ENCODE measurements around the gene CFAP61.

The CFAP61 gene

DNA sequence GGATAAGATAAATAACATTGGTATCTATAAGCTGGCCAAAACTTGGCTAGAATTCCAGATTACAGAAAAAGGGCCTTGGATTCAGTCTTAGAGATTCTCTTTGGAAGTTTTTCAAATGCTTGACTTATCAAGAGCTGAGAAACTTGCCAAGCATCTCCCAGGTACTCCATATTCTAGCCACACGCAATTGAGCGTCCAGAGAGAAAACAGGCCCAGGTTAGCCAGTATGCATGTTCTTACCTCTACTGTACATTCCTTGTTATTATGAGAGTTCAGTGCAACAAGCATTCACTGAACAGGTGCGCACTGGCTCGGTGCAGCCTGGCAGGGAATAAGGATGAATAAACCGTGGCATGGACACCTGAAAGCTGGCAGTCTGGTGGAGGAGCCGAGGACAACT lies 13.7 kb upstream of the CFAP61 start:
- H3K27me3 ChIP-seq (ENCODE audit: control insufficient read depth in 1 of 2, insufficient read depth in 2 of 2, low read length in 2 of 2): no peaks in the 10 kb centered on the region
- H3K27ac ChIP-seq (ENCODE audit: low read depth, low read length): no peak overlapping the region
- H3K4me1 ChIP-seq (ENCODE audit: insufficient read depth, low read length): no peaks in the 10 kb centered on the region
- H3K9me3 ChIP-seq (ENCODE audit: low read length): no peaks in the 10 kb centered on the region
- peaks cover 93% of the 10 kb centered on the region for H3K36me3 ChIP-seq (ENCODE audit: insufficient read depth, low read length)
- H3K9ac ChIP-seq (ENCODE audit: low read length): no peak overlapping the region
- H3K4me3 ChIP-seq (ENCODE audit: low read depth in 1 of 2, low read length in 2 of 2): no peak overlapping the region

DNA sequence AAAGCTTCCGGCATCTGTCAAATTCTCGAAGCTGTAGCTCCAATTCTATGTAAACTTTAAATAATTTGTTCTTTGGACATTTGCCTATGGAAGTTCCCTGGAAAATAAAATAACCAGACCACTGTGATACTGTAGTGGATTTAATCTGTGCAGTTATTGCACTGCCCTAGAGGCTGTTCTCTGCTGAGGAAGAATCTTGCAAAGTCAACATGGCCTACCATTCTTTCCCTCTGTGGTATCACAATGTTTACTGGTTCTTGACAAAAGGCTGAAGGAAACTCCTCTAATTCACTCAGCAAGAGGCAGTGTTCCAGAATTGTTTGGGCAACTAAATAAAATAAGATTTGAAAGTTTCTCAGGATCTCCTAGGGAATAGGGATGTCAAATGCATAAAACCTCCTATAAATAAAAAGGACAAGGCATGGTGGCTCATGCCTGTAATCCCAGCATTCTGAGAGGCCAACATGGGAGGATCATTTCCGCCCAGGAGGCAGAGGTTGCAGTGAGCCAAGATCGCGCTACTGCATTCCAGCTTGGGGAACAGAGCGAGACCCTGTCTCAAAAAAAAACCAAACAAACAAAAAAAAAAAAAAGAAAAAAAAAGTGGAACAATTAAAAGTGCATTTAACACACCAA lies 12.5 kb upstream of the CFAP61 start:
- no peak overlapping the region for H3K4me3 ChIP-seq (ENCODE audit: low read depth in 1 of 2, low read length in 2 of 2)
- no peaks in the 10 kb centered on the region for H3K27me3 ChIP-seq (ENCODE audit: control insufficient read depth in 1 of 2, insufficient read depth in 2 of 2, low read length in 2 of 2)
- no peaks in the 10 kb centered on the region for H3K9me3 ChIP-seq (ENCODE audit: low read length)
- no peak overlapping the region for H3K9ac ChIP-seq (ENCODE audit: low read length)
- peaks cover 97% of the 10 kb centered on the region for H3K36me3 ChIP-seq (ENCODE audit: insufficient read depth, low read length)
- H3K27ac ChIP-seq (ENCODE audit: low read depth, low read length): no peak overlapping the region
- no peaks in the 10 kb centered on the region for H3K4me1 ChIP-seq (ENCODE audit: insufficient read depth, low read length)

DNA sequence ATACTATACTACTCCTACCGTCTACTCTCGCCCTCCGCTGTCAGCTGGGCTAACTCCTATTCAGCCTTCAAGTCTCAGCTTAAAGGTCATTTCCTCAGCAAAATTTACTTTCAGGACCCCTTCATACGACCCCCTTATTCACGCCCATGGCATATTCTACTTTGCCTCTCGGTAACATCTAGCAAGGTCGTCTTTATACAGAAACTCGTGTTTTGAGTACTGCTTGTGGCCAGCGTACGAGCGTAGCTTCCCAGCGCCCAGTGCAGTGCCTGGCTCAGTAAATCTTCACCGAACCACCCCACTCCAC lies 612 bp upstream of the CFAP61 start:
- peak overlapping the region; percentile 87 for H3K9ac ChIP-seq (ENCODE audit: low read length)
- peak overlapping the region; percentile 87 to 94 for H3K4me3 ChIP-seq (ENCODE audit: low read depth in 1 of 2, low read length in 2 of 2)
- no peaks in the 10 kb centered on the region for H3K27me3 ChIP-seq (ENCODE audit: control insufficient read depth in 1 of 2, insufficient read depth in 2 of 2, low read length in 2 of 2)
- peak overlapping the region; percentile 73 for H3K27ac ChIP-seq (ENCODE audit: low read depth, low read length)
- peaks cover 34% of the 10 kb centered on the region for H3K36me3 ChIP-seq (ENCODE audit: insufficient read depth, low read length)
- no peaks in the 10 kb centered on the region for H3K9me3 ChIP-seq (ENCODE audit: low read length)
- H3K4me1 ChIP-seq (ENCODE audit: insufficient read depth, low read length): peaks cover 12% of the 10 kb centered on the region

DNA sequence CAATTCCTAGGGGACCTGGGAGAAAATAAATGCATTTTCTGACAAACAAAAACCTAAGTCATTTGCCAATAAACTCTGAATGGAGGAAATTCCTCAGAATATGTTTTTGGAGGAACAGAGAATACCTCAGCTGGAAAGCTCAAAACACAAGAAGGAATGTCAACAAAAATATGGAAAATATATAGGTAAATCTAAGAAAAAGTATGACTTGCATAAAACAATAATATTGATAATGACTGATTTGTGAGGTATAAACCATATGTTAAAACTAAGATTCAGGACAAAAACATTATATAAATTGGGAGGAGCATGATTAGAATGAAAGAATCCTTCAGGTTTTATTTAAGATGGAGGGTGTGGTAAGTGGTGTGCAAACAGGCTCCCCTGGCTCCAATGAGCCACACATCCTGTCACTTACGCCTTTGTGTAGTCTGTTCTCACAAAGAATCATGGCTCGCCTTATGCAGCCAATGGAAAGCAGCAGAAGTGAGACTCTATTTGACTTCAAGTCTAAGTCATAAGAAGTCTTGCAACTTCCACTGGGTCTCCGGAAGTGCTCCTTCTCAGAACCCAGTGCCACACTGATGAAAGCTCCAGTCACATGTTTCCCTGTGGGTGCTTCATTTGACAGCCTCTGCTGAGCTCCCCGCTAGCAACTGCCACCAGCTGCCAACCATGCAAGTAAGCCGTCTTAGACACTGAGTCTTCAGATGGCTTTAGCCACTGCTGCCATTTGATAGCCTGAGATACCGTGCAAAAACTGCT lies 8.1 kb downstream of the CFAP61 start:
- Histone ChIP-seq H3K9me3 (ENCODE audit: low read length) (no peaks in the 10 kb centered on the region), H3K36me3 (ENCODE audit: insufficient read depth, low read length) (no peaks in the 10 kb centered on the region), H3K9ac (ENCODE audit: low read length) (no peak overlapping the region), H3K4me3 (ENCODE audit: low read depth in 1 of 2, low read length in 2 of 2) (no peak overlapping the region), H3K27me3 (ENCODE audit: control insufficient read depth in 1 of 2, insufficient read depth in 2 of 2, low read length in 2 of 2) (no peaks in the 10 kb centered on the region), H3K4me1 (ENCODE audit: insufficient read depth, low read length) (no peaks in the 10 kb centered on the region), H3K27ac (ENCODE audit: low read depth, low read length) (no peak overlapping the region)

DNA sequence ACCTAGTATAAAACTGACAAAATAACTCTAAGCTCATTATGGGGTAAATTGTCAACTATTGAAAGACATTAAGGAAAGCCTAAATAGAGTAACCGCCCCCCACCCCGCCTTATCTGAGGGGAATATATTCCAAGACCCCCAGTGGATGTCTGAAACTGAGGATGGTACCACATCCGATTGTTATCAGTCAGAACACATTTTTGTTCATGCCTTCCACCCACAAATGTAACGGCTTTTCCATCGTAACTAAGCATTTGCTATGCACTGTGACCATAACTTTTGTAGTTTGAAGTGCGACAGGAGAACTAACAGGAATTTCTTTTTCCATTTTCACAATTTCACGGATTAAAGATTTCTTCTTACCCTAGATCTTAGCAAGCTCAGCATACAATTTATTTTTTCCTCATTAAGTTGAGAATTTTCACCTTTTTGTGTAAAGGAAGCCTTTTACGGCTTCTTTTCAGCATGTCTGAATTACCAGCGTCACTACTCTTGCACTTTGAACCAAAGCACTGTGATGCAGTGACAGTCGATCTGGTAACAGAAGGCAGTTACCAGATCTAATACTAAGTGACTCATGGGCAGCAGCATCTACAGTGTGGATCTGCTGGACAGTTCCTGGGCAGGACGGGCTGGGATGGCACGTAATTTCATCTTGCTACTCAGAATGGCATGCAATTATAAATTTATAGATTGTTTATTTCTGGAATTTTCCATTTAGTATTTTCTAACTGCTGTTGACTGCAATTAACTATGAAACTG lies 11.8 kb downstream of the CFAP61 start:
- Histone ChIP-seq H3K4me1 (ENCODE audit: insufficient read depth, low read length) (no peaks in the 10 kb centered on the region), H3K36me3 (ENCODE audit: insufficient read depth, low read length) (no peaks in the 10 kb centered on the region), H3K4me3 (ENCODE audit: low read depth in 1 of 2, low read length in 2 of 2) (no peak overlapping the region), H3K9me3 (ENCODE audit: low read length) (no peaks in the 10 kb centered on the region), H3K27me3 (ENCODE audit: control insufficient read depth in 1 of 2, insufficient read depth in 2 of 2, low read length in 2 of 2) (no peaks in the 10 kb centered on the region), H3K27ac (ENCODE audit: low read depth, low read length) (no peak overlapping the region), H3K9ac (ENCODE audit: low read length) (no peak overlapping the region)

DNA sequence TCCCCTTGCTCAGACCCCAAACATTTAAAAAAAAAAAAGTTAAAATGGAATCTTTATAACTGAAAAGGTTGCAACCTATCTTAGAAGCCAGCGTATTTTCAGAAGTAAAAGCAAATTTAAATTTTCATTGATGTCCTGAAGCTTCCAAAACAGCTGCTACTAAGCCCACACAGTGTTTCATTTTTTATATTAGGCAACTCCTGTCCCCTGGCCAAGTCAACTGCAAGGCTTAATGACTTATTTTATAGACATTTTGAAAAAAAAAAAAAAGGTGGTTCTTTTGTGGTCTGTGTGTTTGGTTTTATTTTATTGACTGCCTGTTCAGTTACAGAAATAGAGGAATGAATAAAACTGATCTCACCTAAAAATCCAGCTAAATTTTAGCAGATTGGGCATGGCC lies 13.0 kb downstream of the CFAP61 start:
- Histone ChIP-seq H3K36me3 (ENCODE audit: insufficient read depth, low read length) (no peaks in the 10 kb centered on the region), H3K27me3 (ENCODE audit: control insufficient read depth in 1 of 2, insufficient read depth in 2 of 2, low read length in 2 of 2) (no peaks in the 10 kb centered on the region), H3K4me3 (ENCODE audit: low read depth in 1 of 2, low read length in 2 of 2) (no peak overlapping the region), H3K9ac (ENCODE audit: low read length) (no peak overlapping the region), H3K9me3 (ENCODE audit: low read length) (no peaks in the 10 kb centered on the region), H3K27ac (ENCODE audit: low read depth, low read length) (no peak overlapping the region), H3K4me1 (ENCODE audit: insufficient read depth, low read length) (no peaks in the 10 kb centered on the region)

DNA sequence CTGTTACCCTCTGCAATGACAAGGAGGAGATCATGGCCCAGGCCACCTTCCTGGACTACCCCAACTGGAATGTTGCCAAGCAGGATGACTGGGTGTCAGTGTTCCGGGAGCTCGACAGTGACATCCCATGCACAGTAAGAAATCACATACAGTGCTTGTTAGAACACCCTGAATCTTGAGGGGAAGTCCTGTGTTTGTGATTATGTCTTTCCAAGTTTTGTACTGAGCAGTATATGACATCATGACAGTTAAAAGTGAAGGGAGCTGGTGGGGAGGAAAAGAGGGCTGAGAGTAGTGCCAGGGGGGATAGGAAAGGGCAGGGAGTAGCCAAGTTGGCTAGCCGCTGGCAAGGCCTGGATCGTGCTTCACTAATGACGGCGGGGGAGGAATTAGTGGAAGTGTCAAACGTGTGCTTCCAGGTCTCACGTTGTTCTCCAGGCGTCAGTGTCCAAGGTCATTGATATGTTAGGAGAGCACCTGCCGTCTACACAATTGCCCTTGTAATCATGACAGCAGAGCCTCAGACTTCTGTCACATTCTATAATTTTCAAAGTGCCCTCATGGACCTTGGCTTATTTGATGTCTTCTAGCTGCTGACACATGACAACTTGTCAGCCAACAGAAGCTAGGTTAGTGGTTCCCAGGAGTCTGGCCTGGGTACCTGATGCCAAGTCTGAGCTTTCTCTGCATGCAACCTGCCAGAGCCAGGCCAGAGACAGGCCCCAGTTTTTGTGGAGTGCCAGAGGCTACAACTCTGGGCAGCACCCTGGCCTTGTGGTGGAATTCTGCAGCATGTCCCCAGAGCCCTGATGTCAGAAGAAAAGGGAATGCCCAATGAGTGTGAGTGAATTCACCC lies 18.8 kb downstream of the CFAP61 start:
- H3K27ac ChIP-seq (ENCODE audit: low read depth, low read length): no peak overlapping the region
- H3K9ac ChIP-seq (ENCODE audit: low read length): no peak overlapping the region
- no peaks in the 10 kb centered on the region for H3K4me1 ChIP-seq (ENCODE audit: insufficient read depth, low read length)
- no peaks in the 10 kb centered on the region for H3K9me3 ChIP-seq (ENCODE audit: low read length)
- H3K4me3 ChIP-seq (ENCODE audit: low read depth in 1 of 2, low read length in 2 of 2): no peak overlapping the region
- no peaks in the 10 kb centered on the region for H3K36me3 ChIP-seq (ENCODE audit: insufficient read depth, low read length)
- no peaks in the 10 kb centered on the region for H3K27me3 ChIP-seq (ENCODE audit: control insufficient read depth in 1 of 2, insufficient read depth in 2 of 2, low read length in 2 of 2)

DNA sequence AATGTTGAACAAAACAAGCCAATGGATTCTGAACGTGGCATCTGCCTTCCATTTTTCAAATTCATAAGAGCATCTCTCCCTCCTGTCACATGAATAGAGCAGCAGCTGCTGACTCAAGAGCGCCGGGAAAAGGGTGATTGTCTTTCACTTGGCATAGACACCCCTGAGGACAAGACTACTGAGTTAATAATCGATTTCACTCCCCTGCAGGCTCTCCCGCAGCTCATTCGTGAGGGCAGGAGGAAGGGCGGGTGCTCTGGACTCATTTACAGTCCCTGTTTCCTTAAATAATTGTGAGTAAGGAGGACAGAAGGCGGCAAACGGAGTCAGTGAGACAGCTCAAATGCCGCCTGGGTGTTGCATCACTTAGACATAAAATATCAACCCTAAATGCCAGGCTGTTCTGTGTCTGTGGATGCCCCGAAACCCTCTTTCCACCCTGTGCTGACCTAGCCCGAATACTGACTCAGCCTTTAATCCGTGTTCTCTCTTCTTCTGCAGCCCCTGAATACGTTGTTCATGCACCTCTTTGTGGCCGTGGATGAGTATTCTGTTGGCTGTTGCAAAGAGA lies 21.6 kb downstream of the CFAP61 start:
- Histone ChIP-seq H3K27ac (ENCODE audit: low read depth, low read length) (no peak overlapping the region), H3K27me3 (ENCODE audit: control insufficient read depth in 1 of 2, insufficient read depth in 2 of 2, low read length in 2 of 2) (no peaks in the 10 kb centered on the region), H3K4me1 (ENCODE audit: insufficient read depth, low read length) (no peaks in the 10 kb centered on the region), H3K9me3 (ENCODE audit: low read length) (no peaks in the 10 kb centered on the region), H3K4me3 (ENCODE audit: low read depth in 1 of 2, low read length in 2 of 2) (no peak overlapping the region), H3K36me3 (ENCODE audit: insufficient read depth, low read length) (no peaks in the 10 kb centered on the region), H3K9ac (ENCODE audit: low read length) (no peak overlapping the region)

DNA sequence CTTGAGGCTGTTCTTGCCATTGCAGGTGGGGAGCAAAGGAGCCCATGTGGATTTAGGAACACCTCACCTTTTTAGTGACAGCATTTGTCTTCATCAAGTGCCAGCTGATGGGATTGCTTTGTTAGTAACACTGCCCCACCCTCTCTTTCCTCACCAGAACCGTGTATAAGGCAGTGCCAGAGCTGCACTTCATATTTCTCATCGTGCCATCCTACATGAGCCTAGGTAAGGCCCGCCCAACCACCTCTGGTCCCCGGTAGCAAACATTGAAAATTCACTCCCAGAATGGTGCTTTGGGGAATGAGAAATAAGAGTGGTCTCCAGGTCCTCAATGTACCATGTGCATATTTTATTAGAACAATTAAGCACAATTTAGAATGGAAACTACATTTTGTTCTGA lies 22.7 kb downstream of the CFAP61 start:
- no peak overlapping the region for H3K27ac ChIP-seq (ENCODE audit: low read depth, low read length)
- no peak overlapping the region for H3K9ac ChIP-seq (ENCODE audit: low read length)
- no peaks in the 10 kb centered on the region for H3K4me1 ChIP-seq (ENCODE audit: insufficient read depth, low read length)
- no peaks in the 10 kb centered on the region for H3K27me3 ChIP-seq (ENCODE audit: control insufficient read depth in 1 of 2, insufficient read depth in 2 of 2, low read length in 2 of 2)
- H3K36me3 ChIP-seq (ENCODE audit: insufficient read depth, low read length): no peaks in the 10 kb centered on the region
- no peaks in the 10 kb centered on the region for H3K9me3 ChIP-seq (ENCODE audit: low read length)
- no peak overlapping the region for H3K4me3 ChIP-seq (ENCODE audit: low read depth in 1 of 2, low read length in 2 of 2)

DNA sequence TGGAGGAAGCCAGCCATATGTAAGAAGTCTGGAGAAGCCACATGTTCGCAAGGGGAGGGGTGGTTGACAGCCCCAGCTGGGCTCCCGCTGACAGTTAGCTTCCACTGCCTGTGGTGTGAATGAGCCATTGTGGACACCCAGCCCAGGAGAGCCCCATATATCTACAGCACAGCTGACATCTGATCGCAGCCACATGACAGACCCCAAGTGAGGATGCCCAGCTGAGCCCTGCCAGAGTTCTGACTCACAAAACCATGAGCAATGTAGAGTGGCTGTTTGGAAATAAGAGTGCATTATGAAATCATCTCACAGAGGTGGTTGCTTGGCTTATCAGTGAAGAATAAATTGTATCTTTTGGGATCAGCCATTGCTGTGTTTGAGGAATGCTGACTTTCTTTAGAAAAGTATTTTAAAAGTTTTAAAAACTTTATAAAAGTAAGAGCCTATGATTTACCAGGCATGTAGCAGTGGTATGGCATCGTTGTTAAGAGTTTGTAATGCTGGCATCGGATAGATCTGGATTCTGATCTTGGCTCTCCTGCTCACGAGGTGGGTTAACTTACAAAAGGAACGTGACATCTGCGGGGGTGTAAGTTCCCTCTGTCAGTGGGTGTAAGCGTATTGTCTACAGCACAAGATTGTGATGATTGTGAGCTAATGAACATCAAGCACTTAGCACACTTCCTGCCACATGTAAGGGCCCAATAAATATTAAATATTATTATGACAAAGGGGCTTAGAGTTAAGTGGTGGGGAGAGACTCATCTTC lies 24.1 kb downstream of the CFAP61 start:
- Histone ChIP-seq H3K4me1 (ENCODE audit: insufficient read depth, low read length) (no peaks in the 10 kb centered on the region), H3K36me3 (ENCODE audit: insufficient read depth, low read length) (no peaks in the 10 kb centered on the region), H3K27ac (ENCODE audit: low read depth, low read length) (no peak overlapping the region), H3K9me3 (ENCODE audit: low read length) (no peaks in the 10 kb centered on the region), H3K9ac (ENCODE audit: low read length) (no peak overlapping the region), H3K4me3 (ENCODE audit: low read depth in 1 of 2, low read length in 2 of 2) (no peak overlapping the region), H3K27me3 (ENCODE audit: control insufficient read depth in 1 of 2, insufficient read depth in 2 of 2, low read length in 2 of 2) (no peaks in the 10 kb centered on the region)
